Activated T-helper 17 cell treated with anti-CD3 and anti-CD28 coated beads, Interleukin-2, amount 50 U/mL, for 72 hours (primary cell): ENCODE results near the gene ABHD3. TPM values are rescaled to one million over a fixed set of nuclear protein-coding genes. Genes with fewer than 3 reads are reported as not detected.
"Not testable (repeated sequence)": the region's sequence is repeated elsewhere in the genome, so short reads cannot be mapped to it uniquely, and the experiment has no call there.

Source experiments
- ATAC-seq: fragments of 150-1000 bp; cut with Tn5 transposase; replicated peaks from 2 replicates; pipeline ENCODE4 v1.10.0; 2021; ENCODE audit warnings: mild to moderate bottlenecking, moderate library complexity
- H3K27ac Mint-ChIP-seq: one replicate; pipeline ENCODE4 v1.8.0; 2022; ENCODE audit warnings: mixed read lengths
- H3K27me3 Mint-ChIP-seq: one replicate; pipeline ENCODE4 v1.8.0; 2022; ENCODE audit warnings: mixed read lengths
- H3K36me3 Mint-ChIP-seq: one replicate; pipeline ENCODE4 v1.8.0; 2022; ENCODE audit warnings: low read depth, mild to moderate bottlenecking, mixed read lengths
- H3K4me1 Mint-ChIP-seq: one replicate; pipeline ENCODE4 v1.8.0; 2022; ENCODE audit warnings: mixed read lengths
- H3K4me3 Mint-ChIP-seq: one replicate; pipeline ENCODE4 v1.8.0; 2022; ENCODE audit warnings: mild to moderate bottlenecking, mixed read lengths
- H3K9me3 Mint-ChIP-seq: one replicate; pipeline ENCODE4 v1.8.0; 2022; ENCODE audit warnings: mixed read lengths
- total RNA-seq, 2 donors: library from RNA; stranded (reverse); gene quantifications; one replicate each; pipeline ENCODE4 v1.2.3, GENCODE V29; 2022

Gene ABHD3
- total RNA-seq, 2 donors from 2014 or later = 28.9 to 48.4 TPM

DNA sequence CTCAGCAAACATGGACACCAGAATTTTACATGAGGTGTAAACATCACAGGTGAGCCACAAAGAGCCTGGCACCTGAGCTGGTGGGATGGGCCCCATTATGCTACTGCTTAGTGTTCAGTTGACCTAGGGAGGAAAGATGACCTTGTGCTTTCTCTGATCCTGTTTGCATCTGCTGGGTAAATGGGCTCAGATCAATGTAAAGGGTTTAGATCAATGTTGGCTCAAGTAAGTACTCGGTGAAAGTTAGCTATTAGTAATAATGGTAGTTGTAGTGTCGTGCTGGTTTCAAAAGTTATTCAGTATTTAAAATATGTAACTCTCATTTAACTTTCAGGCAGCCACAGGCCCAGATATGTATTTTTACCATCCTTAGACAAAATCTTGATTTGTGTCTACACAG, 19.8 kb downstream of the ABHD3 start:
- Mint-ChIP-seq H3K4me1 (peaks cover 6% of the 10 kb centered on the region), H3K9me3 (peaks cover 4% of the 10 kb centered on the region), H3K27me3 (no peaks in the 10 kb centered on the region), H3K27ac (peak overlapping the region; percentile 9), H3K4me3 (peak overlapping the region; percentile 10), H3K36me3 (peaks cover 34% of the 10 kb centered on the region)
- ATAC-seq = peak; percentile 50

DNA sequence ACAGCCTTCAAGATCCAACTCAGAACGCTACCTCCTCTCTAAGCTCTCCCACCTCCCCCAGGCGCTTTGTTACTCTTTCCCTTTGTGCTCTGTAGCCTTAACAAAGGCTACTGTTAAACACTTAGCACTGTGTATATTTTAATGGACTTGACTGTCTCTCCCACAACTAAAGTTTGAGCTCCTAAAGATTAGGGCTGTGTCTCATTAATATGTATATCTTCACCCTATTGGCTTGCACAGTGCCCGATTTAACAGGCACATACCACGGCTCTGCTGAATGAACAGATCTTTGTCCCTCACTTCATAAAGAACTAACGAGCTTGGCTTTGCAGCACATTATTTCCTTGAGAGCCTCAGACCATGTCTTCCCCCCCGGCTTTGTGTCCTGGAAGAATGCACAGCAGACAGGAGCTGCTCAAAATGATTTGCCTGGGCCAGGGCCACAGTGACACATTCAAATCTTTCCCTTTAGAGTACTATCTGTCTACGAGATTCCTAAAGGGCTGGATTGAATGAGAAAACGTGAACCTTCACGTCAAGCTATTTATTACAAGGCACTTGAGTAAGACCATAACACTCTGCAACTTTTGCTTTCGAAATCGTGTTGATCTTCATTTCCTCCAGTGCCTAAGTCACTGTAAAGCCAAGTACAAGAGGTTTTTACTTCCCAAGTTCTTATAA, 22.1 kb downstream of the ABHD3 start:
- Mint-ChIP-seq H3K4me3 (no peak overlapping the region), H3K27me3 (no peaks in the 10 kb centered on the region), H3K36me3 (peaks cover 15% of the 10 kb centered on the region), H3K4me1 (peaks cover 6% of the 10 kb centered on the region), H3K27ac (no peak overlapping the region), H3K9me3 (no peaks in the 10 kb centered on the region)
- peak; percentile 81 for ATAC-seq

DNA sequence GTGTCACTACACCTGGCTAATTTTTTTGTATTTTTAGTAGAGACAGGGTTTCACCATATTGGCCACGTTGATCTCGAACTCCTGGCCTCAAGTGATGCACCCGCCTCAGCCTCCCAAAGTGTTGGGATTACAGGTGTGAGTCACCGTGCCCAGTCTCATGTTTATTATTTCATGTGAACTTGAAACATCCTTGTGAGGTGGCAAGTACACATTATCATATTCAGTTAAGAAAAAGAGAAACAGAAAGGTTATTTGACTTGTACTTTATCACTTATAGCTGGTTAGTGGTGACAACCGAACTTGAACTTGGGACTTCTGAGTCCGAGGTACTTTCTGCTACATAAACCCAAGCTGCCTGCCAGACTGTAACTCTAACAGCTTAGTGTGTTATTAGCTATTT, 24.4 kb downstream of the ABHD3 start:
- Mint-ChIP-seq H3K4me1 (peaks cover 6% of the 10 kb centered on the region), H3K27me3 (no peaks in the 10 kb centered on the region), H3K36me3 (peaks cover 7% of the 10 kb centered on the region), H3K27ac (no peak overlapping the region), H3K4me3 (no peak overlapping the region), H3K9me3 (no peaks in the 10 kb centered on the region)
- ATAC-seq = peak; percentile 20

DNA sequence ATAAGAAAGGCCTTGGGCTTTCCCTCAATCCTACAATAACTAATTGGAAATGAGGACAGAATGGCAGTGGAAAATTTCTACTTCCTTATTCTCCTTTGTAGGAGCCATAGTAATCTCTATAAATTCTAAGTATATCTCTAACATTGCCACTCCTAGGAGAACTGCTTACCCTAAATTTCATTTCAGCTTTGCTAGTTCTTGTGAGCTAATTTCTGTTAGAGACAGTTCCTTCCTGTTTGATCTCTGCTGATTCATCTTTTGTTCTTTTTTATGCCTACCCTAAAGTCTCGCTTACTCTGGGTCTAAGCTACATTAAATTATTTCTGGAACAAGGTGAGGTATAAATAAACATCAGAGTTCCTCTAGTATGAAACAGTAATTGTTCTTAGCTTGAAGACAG, 25.7 kb downstream of the ABHD3 start:
- no peaks in the 10 kb centered on the region for H3K9me3 Mint-ChIP-seq
- no peak overlapping the region for H3K4me3 Mint-ChIP-seq
- H3K36me3 Mint-ChIP-seq = no peaks in the 10 kb centered on the region
- H3K27ac Mint-ChIP-seq = no peak overlapping the region
- H3K4me1 Mint-ChIP-seq = no peaks in the 10 kb centered on the region
- no peak for ATAC-seq
- no peaks in the 10 kb centered on the region for H3K27me3 Mint-ChIP-seq

DNA sequence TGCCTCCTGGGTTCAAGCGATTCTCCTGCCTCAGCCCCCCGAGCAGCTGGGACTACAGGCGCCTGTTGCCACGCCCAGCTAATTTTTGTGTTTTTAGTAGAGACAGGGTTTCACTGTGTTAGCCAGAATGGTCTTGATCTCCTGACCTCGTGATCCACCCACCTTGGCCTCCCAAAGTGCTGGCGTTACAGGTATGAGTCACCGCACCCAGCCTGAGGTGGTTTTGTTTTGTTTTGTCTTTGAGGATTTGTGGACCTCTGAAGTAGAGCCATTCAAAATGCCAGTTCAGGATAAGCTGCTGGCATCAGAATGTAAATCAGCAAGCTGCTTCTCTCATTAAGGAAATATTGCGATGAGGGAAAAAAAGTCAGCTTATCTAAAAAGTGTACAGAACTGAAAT, 29.2 kb downstream of the ABHD3 start:
- H3K4me1 Mint-ChIP-seq, H3K27me3 Mint-ChIP-seq, H3K36me3 Mint-ChIP-seq, H3K27ac Mint-ChIP-seq, H3K9me3 Mint-ChIP-seq: not testable (repeated sequence)
- H3K4me3 Mint-ChIP-seq = peak overlapping the region; percentile 27
- peak; percentile 87 for ATAC-seq

DNA sequence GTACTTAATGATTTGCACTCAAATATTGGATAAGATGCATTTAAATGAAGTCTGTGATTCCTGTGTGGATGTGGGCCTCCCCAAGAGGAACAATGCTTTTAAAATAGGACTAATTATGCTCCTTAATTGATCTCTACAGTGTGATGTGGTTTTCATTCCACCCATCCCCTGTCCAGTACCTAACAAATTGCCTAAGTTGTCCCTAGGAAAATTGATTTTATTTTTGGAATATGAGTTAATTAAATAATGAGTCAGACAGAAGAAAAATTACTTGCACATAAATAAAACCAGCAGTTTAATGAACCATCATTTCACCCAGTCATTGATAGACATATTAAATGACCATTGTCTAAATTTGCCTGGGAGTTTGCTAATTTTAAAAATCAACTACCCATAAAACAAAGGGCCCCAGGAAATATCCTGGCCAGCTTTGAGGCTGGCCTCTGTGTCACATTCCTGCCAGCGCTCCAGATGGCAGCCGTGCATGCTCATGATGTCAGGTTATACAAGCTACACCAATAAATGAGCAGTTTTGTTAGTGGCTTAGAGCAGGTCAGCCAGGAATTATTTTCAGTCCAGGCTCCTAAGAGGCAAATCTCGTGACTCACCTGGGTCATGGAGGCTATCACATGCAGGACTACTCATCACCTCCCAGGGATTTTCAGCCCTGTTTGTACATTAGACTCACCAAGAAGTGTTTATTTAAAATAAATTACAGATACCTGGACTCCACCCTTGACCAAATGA, 31.9 kb downstream of the ABHD3 start:
- Mint-ChIP-seq H3K9me3 (no peaks in the 10 kb centered on the region), H3K27ac (no peak overlapping the region), H3K36me3 (no peaks in the 10 kb centered on the region), H3K4me3 (no peak overlapping the region), H3K27me3 (no peaks in the 10 kb centered on the region), H3K4me1 (peaks cover 5% of the 10 kb centered on the region)
- no peak for ATAC-seq

DNA sequence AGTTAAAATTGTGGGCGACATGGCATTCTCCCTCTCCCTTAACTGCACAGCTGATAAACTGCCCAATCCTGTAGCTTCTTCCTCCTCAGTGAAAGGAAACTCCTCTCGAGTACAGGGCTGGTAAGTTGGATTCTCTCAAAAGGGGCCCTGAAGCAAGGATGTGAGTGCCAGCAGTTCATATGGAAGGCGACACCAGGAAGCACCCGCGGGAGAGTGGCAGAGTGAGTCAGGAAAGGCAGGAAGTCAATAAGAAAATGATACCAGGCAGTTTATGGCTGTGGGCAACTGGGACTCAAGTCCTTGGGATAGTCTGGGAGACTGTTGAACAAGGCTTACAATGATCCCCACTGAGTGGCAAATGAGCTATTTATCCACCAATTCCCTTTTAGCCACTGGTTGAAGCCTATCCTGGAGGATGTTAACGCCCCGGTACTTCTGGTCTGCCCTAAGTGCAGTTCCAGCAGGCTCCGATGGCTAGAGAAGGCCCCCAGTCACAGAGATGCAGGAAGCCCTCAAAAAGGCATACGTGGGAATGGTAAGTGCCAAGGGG, 34.8 kb downstream of the ABHD3 start:
- H3K9me3 Mint-ChIP-seq = no peaks in the 10 kb centered on the region
- no peak overlapping the region for H3K4me3 Mint-ChIP-seq
- H3K27me3 Mint-ChIP-seq = no peaks in the 10 kb centered on the region
- no peak for ATAC-seq
- no peaks in the 10 kb centered on the region for H3K36me3 Mint-ChIP-seq
- no peak overlapping the region for H3K27ac Mint-ChIP-seq
- peaks cover 5% of the 10 kb centered on the region for H3K4me1 Mint-ChIP-seq

DNA sequence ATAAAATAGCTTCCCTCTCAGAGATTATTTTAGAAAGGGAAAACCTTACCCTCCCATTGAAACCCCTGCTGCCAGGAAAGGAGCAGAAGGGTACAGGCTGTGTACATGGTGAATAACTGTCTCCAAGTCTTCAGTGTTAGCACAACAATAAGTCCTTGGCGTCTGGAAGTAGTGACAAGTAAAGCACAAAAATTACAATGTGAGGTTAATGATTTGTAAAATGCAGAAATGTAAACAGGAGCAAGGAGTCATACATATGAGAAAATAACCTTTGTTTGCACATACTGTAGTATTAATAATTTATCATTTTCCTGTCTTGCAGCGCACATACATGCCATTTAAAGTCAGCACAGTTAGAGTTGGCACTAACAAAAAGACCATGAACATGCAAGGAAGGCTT, 40.5 kb downstream of the ABHD3 start:
- Mint-ChIP-seq H3K27ac (no peak overlapping the region), H3K27me3 (no peaks in the 10 kb centered on the region), H3K36me3 (peaks cover 22% of the 10 kb centered on the region), H3K4me1 (no peaks in the 10 kb centered on the region), H3K4me3 (no peak overlapping the region), H3K9me3 (no peaks in the 10 kb centered on the region)
- ATAC-seq = no peak

DNA sequence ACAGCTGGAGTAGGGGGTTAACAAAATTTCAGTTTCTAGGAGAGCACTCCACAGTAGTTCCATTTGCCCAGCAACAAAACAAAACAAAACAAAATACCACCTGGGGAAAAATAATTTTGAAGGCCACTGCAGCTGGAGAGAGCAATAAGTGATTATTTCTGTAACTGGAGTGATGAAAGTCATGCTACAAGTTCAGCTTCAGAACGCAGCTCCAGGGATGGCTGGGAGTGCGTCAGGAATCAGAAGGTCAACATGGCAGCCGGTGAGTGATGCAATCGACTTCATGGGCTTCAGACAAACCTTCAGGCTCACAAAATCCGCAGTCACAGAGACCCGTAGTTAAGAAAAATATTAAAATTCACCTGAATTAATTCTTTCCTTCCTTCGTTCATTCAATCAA, 41.0 kb downstream of the ABHD3 start:
- H3K9me3 Mint-ChIP-seq = no peaks in the 10 kb centered on the region
- no peak overlapping the region for H3K27ac Mint-ChIP-seq
- no peaks in the 10 kb centered on the region for H3K27me3 Mint-ChIP-seq
- no peaks in the 10 kb centered on the region for H3K4me1 Mint-ChIP-seq
- ATAC-seq = no peak
- H3K36me3 Mint-ChIP-seq = peaks cover 22% of the 10 kb centered on the region
- no peak overlapping the region for H3K4me3 Mint-ChIP-seq

DNA sequence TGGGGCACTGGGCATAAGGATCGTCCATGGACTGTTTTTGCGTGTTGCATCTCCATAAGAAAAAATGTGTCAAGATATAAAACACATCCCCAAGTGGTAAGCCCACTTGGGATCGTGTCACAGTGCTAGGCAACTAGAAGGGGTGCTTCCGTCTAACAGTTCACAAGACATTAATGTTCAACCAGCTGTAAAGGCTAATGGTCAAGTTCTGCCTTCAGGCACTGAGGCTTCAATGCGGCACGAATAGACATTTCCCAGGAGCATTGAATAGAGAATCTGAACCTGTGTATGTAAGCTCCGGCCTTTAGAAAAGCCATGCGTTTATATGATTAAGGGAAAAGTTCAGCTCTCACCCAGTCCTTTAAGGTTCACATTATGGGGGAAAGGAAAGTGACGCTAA, 42.0 kb downstream of the ABHD3 start:
- Mint-ChIP-seq H3K27me3 (no peaks in the 10 kb centered on the region), H3K9me3 (no peaks in the 10 kb centered on the region), H3K4me1 (no peaks in the 10 kb centered on the region), H3K4me3 (no peak overlapping the region), H3K27ac (no peak overlapping the region), H3K36me3 (peaks cover 28% of the 10 kb centered on the region)
- ATAC-seq = no peak

DNA sequence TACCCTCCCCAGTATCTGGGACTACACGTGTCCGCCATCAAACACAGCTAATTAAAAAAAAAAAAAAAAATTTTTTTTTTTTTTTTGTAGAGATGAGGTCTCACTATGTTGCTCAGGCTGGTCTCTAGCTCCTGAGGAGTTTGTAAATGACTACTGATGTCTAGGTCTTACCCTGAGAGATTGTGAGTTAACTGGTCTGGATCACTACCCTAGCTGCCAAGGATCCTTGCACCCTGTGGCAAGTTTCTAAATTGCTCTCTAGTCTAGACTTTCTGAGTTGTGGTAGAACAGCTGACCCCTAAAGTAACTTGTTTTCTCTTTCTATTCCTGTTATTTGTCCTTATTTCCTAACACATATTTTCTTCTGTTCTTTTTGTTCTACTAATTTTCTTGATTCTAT, 44.5 kb downstream of the ABHD3 start:
- Mint-ChIP-seq H3K27ac (no peak overlapping the region), H3K36me3 (peaks cover 53% of the 10 kb centered on the region)

DNA sequence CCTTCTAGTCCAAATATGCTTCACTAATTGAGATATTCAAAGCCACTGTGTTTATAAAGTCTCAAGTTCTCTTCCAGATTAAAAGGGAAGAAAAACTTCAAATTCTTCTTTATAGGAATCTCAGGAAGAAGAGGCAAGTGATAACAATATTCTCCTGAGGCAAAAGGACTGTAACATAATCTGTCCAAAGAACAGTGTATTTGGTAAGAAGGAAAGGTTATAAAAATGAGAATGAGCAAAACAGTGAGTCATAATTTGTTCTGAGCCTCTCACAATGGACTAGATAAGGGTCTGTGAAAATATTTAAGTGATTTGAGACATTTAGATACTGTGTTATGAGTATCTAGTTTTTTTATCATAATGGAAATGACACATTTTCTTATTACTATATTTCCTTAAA, 48.2 kb downstream of the ABHD3 start:
- H3K36me3 Mint-ChIP-seq = peaks cover 55% of the 10 kb centered on the region
- no peak overlapping the region for H3K4me3 Mint-ChIP-seq
- H3K4me1 Mint-ChIP-seq = no peaks in the 10 kb centered on the region
- no peak overlapping the region for H3K27ac Mint-ChIP-seq
- no peaks in the 10 kb centered on the region for H3K27me3 Mint-ChIP-seq
- no peaks in the 10 kb centered on the region for H3K9me3 Mint-ChIP-seq
- ATAC-seq = no peak

More for the DNA sequence above, 44.5 kb downstream of the ABHD3 start:
- Mint-ChIP-seq H3K4me3 (no peak overlapping the region), H3K27me3 (no peaks in the 10 kb centered on the region), H3K9me3 (no peaks in the 10 kb centered on the region), H3K4me1 (no peaks in the 10 kb centered on the region)
- ATAC-seq = peak; percentile 40

DNA sequence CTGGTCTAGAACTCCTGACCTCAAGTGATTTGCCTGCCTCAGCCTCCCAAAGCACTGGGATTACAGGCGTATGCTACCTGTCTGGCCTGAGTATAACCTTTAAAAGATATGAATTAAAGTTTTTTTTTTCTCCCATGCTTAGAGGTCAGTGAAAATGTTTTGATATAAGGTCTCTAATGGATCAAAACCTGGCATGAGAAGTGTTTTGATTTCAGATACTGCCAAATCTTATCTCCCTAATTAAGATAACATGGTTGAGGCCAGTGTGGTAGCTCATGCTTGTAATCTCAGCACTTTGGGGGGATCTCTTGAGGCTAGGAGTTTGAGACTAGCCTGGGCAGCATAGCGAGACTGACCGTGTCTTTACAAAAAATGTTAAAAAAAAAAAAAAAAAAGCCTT, 51.2 kb downstream of the ABHD3 start:
- Mint-ChIP-seq H3K27me3 (no peaks in the 10 kb centered on the region), H3K9me3 (no peaks in the 10 kb centered on the region), H3K4me3 (no peak overlapping the region), H3K27ac (no peak overlapping the region), H3K36me3 (peaks cover 58% of the 10 kb centered on the region), H3K4me1 (no peaks in the 10 kb centered on the region)
- ATAC-seq = no peak

DNA sequence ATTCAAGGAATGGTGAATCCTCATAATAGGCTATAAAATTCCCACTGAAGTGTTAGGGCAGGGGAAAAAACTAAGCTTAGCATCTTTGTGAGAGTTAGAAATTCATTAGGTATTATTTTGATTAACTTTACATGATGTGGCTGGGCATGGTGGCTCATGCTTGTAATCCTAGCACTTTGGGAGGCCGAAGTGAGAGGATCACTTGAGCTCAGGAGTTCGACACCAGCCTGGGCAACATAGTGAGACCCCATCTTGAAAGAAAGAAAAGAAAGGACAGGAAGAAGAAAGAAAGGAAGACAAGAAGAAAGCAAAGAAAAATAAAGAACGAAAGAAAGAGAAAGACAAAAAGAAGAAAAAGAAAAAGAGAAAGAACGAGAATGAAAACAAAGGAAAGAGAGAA, 52.5 kb downstream of the ABHD3 start:
- H3K4me1 Mint-ChIP-seq = no peaks in the 10 kb centered on the region
- peaks cover 46% of the 10 kb centered on the region for H3K36me3 Mint-ChIP-seq
- no peaks in the 10 kb centered on the region for H3K27me3 Mint-ChIP-seq
- peak overlapping the region; percentile 26 for H3K27ac Mint-ChIP-seq
- no peak overlapping the region for H3K4me3 Mint-ChIP-seq
- ATAC-seq = no peak
- H3K9me3 Mint-ChIP-seq = no peaks in the 10 kb centered on the region

DNA sequence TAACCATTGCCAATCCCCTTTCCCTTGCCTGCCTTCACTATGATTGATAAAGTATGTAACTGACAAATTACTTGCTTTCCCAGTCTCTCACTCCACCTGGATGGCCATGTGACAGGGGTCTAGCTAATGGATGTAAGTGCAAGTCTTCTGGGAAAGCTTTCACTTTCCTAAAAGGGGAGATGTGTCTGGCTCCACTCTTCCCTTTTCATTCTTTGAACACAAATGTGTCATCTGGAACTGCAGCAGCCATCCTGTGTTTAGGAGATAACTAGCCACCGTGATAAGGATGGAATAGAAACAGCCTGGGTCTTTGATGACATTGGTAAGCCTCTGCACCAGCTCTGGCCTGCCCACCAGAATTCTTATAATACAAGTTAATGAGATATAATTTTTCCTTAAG, 54.3 kb downstream of the ABHD3 start:
- Mint-ChIP-seq H3K36me3 (peaks cover 28% of the 10 kb centered on the region), H3K27me3 (no peaks in the 10 kb centered on the region), H3K4me1 (no peaks in the 10 kb centered on the region), H3K4me3 (no peak overlapping the region), H3K27ac (no peak overlapping the region), H3K9me3 (no peaks in the 10 kb centered on the region)
- ATAC-seq = no peak
